GM12878 (cell line): ENCODE results near the gene UCKL1. TPM values are rescaled to one million over a fixed set of nuclear protein-coding genes. Genes with fewer than 3 reads are reported as not detected.
A peak's percentile ranks its signal among the peaks of the same experiment; 100 is the strongest.

Experiments used
- GABPA ChIP-seq: IDR thresholded peaks from 2 replicates; pipeline ENCODE4 v1.6.1; 2014; ENCODE audit warnings: antibody characterized with exemption, low read depth, mild to moderate bottlenecking, inconsistent platforms
- KLF5 ChIP-seq: fragments of 450-650 bp; IDR thresholded peaks from 2 replicates; pipeline ENCODE4 v1.6.1; 2014; ENCODE audit warnings: mild to moderate bottlenecking; ENCODE audit not compliant: partially characterized antibody
- MXI1 ChIP-seq: fragments of 150-350 bp; IDR thresholded peaks from 2 replicates; pipeline ENCODE4 v1.6.1; 2011; ENCODE audit warnings: low read depth, mild to moderate bottlenecking, inconsistent platforms, low read length, improper control_type of control experiment
- RAD51 ChIP-seq: fragments of 450-650 bp; IDR thresholded peaks from 2 replicates; pipeline ENCODE4 v1.6.1; 2016; ENCODE audit warnings: moderate library complexity, mild to moderate bottlenecking, inconsistent platforms
- RELA ChIP-seq: fragments of 450-650 bp; IDR thresholded peaks from 2 replicates; pipeline ENCODE4 v1.8.0; 2014; ENCODE audit warnings: borderline replicate concordance; ENCODE audit not compliant: partially characterized antibody
- SMARCA5 ChIP-seq: fragments of 450-650 bp; IDR thresholded peaks from 2 replicates; pipeline ENCODE4 v1.6.1; 2017; ENCODE audit warnings: mild to moderate bottlenecking
- SPI1 ChIP-seq: IDR thresholded peaks from 2 replicates; pipeline ENCODE4 v1.6.1; 2011; ENCODE audit warnings: low read depth, mild to moderate bottlenecking, low read length, moderate library complexity, borderline replicate concordance; ENCODE audit not compliant: insufficient read depth
- STAT3 ChIP-seq: IDR thresholded peaks from 2 replicates; pipeline ENCODE4 v1.6.1; 2011; ENCODE audit warnings: low read depth, low read length, improper control_type of control experiment
- TBL1XR1 ChIP-seq: IDR thresholded peaks from 2 replicates; pipeline ENCODE4 v1.6.1; 2012; ENCODE audit warnings: low read depth, low read length, improper control_type of control experiment
- TCF12 ChIP-seq: IDR thresholded peaks from 2 replicates; pipeline ENCODE4 v1.6.1; 2011; ENCODE audit warnings: low read depth, mild to moderate bottlenecking, low read length
- TCF3 ChIP-seq: IDR thresholded peaks from 2 replicates; pipeline ENCODE4 v1.6.1; 2012; ENCODE audit warnings: low read depth, mild to moderate bottlenecking, low read length, borderline replicate concordance; ENCODE audit not compliant: insufficient read depth
- ZNF622 ChIP-seq: fragments of 450-650 bp; IDR thresholded peaks from 2 replicates; pipeline ENCODE4 v1.6.1; 2017; ENCODE audit warnings: mild to moderate bottlenecking, inconsistent platforms
- polyA plus RNA-seq, 11 experiments: library from polyadenylated mRNA; depleted of rRNA in 4 of 11; unstranded in 6 of 11; stranded (reverse) in 5 of 11; fragments of >200 nt; fragmentation: Nextera tagmentation in 4 of 11; fragmentation: Illumina TruSeq in 1 of 11; extraction: Ambion mirVana in 4 of 11; extraction: Trizol in 1 of 11; gene quantifications; 1 replicate in 1 of 11; 2 replicates in 10 of 11; pipeline versions ENCODE4 v1.2.1 to v1.2.3, GENCODE V29; 2011 to 2016; ENCODE audit warnings: inconsistent platforms in 2 of 11, missing spikeins in 2 of 11, low read depth in 1 of 11
- total RNA-seq, 4 experiments: library from RNA; depleted of rRNA in 3 of 4; stranded (reverse); fragments of >200 nt in 3 of 4; fragmentation: Illumina TruSeq in 1 of 4; extraction: Trizol in 1 of 4; gene quantifications; 2 replicates each; pipeline versions ENCODE4 v1.2.1 to v1.2.3, GENCODE V29; 2013 to 2021
- TF ChIP-seq, protein P1 (sequence below): IDR thresholded peaks from 2 replicates; pipeline ENCODE4 v1.6.1; 2012; ENCODE audit warnings: low read depth, low read length, improper control_type of control experiment
- TF ChIP-seq, protein P2 (sequence below): IDR thresholded peaks from 2 replicates; pipeline ENCODE4 v1.6.1; 2011; ENCODE audit warnings: low read depth, mild to moderate bottlenecking, low read length, moderate library complexity, borderline replicate concordance; ENCODE audit errors: extremely low read depth
- TF ChIP-seq, protein P3 (sequence below): fragments of 450-650 bp; IDR thresholded peaks from 2 replicates; pipeline ENCODE4 v1.6.1; 2018; ENCODE audit warnings: mild to moderate bottlenecking, low read depth, moderate library complexity; ENCODE audit not compliant: partially characterized antibody
- TF ChIP-seq, protein P4 (sequence below): IDR thresholded peaks from 2 replicates; pipeline ENCODE4 v1.6.1; 2012; ENCODE audit warnings: low read depth, low read length, improper control_type of control experiment
- TF ChIP-seq, protein P5 (sequence below), 3 experiments: IDR thresholded peaks in 2 of 3; conservative IDR thresholded peaks in 1 of 3; 2 replicates each; pipeline ENCODE4 v1.5.1; 2011; ENCODE audit warnings: low read depth in 3 of 3, low read length in 3 of 3, mild to moderate bottlenecking in 3 of 3, control low read depth in 2 of 3, moderate library complexity in 2 of 3, inconsistent platforms in 1 of 3, mixed read lengths in 1 of 3; ENCODE audit not compliant: control insufficient read depth in 2 of 3, insufficient read depth in 1 of 3; ENCODE audit errors: extremely low read depth in 1 of 3
- TF ChIP-seq, protein P6 (sequence below): fragments of 450-650 bp; IDR thresholded peaks from 2 replicates; pipeline ENCODE4 v1.6.1; 2017; ENCODE audit warnings: mild to moderate bottlenecking, moderate library complexity

UCKL1 gene
- total and polyA plus RNA-seq, 10 of the 15 experiments (the other 5 are each of a cell fraction or from before 2014, with no cell fraction given): 2.4 to 36.3 (median 24.8) TPM

DNA sequence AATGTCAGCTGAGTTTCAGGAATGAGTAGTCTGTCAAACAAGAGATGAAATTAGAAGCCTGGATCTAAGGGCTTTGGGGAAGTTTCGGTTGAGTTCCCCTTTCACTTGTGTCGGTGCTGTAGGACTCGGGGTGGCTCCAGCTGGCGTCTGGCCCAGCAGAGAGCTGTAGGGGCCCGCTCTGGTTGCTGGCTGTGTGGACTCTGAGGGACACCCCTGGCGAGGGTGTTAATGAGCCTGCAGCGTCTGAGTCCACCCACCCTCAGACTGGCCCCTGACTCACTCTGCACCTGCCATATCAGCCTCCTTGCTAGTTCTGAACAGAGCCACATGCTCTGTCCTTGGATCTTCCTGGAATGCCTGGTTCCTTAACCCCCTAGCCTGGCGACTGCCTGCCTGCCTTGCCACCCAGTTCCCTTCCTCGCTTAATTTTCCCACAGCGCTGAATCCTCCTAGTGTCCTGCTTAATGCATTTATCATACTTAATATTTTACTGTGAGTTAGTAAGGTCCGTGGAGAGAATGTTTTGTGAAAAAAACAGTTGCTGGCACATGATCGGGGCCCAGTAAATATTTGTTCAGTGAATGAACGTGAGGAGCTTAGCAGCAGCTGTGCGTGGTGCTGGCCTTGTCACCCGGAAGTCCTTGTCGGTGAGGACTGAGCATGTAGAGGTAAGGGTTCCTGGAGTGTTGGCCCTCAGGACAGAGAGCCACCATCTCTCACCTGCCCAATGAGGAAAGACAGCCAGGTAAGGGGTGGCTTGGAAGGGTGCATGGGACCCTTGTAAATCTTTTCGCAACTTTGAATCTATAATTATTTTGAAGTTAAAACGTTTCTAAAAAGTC lies 59.7 kb downstream of the UCKL1 start (continued):
- TF ChIP-seq, protein P1, sequence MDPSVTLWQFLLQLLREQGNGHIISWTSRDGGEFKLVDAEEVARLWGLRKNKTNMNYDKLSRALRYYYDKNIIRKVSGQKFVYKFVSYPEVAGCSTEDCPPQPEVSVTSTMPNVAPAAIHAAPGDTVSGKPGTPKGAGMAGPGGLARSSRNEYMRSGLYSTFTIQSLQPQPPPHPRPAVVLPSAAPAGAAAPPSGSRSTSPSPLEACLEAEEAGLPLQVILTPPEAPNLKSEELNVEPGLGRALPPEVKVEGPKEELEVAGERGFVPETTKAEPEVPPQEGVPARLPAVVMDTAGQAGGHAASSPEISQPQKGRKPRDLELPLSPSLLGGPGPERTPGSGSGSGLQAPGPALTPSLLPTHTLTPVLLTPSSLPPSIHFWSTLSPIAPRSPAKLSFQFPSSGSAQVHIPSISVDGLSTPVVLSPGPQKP: no peak
- TF ChIP-seq, protein P2, sequence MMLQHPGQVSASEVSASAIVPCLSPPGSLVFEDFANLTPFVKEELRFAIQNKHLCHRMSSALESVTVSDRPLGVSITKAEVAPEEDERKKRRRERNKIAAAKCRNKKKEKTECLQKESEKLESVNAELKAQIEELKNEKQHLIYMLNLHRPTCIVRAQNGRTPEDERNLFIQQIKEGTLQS: no peak
- no peak for TF ChIP-seq TBL1XR1
- no peak for TF ChIP-seq ZNF622
- TF ChIP-seq RAD51: no peak
- TF ChIP-seq, protein P3, sequence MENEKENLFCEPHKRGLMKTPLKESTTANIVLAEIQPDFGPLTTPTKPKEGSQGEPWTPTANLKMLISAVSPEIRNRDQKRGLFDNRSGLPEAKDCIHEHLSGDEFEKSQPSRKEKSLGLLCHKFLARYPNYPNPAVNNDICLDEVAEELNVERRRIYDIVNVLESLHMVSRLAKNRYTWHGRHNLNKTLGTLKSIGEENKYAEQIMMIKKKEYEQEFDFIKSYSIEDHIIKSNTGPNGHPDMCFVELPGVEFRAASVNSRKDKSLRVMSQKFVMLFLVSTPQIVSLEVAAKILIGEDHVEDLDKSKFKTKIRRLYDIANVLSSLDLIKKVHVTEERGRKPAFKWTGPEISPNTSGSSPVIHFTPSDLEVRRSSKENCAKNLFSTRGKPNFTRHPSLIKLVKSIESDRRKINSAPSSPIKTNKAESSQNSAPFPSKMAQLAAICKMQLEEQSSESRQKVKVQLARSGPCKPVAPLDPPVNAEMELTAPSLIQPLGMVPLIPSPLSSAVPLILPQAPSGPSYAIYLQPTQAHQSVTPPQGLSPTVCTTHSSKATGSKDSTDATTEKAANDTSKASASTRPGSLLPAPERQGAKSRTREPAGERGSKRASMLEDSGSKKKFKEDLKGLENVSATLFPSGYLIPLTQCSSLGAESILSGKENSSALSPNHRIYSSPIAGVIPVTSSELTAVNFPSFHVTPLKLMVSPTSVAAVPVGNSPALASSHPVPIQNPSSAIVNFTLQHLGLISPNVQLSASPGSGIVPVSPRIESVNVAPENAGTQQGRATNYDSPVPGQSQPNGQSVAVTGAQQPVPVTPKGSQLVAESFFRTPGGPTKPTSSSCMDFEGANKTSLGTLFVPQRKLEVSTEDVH: no peak
- TF ChIP-seq SMARCA5: no peak
- TF ChIP-seq, protein P4, sequence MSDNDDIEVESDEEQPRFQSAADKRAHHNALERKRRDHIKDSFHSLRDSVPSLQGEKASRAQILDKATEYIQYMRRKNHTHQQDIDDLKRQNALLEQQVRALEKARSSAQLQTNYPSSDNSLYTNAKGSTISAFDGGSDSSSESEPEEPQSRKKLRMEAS: no peak
- TF ChIP-seq GABPA: no peak
- TF ChIP-seq, protein P5, sequence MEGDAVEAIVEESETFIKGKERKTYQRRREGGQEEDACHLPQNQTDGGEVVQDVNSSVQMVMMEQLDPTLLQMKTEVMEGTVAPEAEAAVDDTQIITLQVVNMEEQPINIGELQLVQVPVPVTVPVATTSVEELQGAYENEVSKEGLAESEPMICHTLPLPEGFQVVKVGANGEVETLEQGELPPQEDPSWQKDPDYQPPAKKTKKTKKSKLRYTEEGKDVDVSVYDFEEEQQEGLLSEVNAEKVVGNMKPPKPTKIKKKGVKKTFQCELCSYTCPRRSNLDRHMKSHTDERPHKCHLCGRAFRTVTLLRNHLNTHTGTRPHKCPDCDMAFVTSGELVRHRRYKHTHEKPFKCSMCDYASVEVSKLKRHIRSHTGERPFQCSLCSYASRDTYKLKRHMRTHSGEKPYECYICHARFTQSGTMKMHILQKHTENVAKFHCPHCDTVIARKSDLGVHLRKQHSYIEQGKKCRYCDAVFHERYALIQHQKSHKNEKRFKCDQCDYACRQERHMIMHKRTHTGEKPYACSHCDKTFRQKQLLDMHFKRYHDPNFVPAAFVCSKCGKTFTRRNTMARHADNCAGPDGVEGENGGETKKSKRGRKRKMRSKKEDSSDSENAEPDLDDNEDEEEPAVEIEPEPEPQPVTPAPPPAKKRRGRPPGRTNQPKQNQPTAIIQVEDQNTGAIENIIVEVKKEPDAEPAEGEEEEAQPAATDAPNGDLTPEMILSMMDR (IDR thresholded peaks at IDR 0.05 in 2 of 3, conservative IDR thresholded peaks at IDR 0.05 in 1 of 3; ENCODE audit: control insufficient read depth in 2 of 3, extremely low read depth in 1 of 3, insufficient read depth in 1 of 3, low read depth in 3 of 3, low read length in 3 of 3): no peak
- TF ChIP-seq, protein P6, sequence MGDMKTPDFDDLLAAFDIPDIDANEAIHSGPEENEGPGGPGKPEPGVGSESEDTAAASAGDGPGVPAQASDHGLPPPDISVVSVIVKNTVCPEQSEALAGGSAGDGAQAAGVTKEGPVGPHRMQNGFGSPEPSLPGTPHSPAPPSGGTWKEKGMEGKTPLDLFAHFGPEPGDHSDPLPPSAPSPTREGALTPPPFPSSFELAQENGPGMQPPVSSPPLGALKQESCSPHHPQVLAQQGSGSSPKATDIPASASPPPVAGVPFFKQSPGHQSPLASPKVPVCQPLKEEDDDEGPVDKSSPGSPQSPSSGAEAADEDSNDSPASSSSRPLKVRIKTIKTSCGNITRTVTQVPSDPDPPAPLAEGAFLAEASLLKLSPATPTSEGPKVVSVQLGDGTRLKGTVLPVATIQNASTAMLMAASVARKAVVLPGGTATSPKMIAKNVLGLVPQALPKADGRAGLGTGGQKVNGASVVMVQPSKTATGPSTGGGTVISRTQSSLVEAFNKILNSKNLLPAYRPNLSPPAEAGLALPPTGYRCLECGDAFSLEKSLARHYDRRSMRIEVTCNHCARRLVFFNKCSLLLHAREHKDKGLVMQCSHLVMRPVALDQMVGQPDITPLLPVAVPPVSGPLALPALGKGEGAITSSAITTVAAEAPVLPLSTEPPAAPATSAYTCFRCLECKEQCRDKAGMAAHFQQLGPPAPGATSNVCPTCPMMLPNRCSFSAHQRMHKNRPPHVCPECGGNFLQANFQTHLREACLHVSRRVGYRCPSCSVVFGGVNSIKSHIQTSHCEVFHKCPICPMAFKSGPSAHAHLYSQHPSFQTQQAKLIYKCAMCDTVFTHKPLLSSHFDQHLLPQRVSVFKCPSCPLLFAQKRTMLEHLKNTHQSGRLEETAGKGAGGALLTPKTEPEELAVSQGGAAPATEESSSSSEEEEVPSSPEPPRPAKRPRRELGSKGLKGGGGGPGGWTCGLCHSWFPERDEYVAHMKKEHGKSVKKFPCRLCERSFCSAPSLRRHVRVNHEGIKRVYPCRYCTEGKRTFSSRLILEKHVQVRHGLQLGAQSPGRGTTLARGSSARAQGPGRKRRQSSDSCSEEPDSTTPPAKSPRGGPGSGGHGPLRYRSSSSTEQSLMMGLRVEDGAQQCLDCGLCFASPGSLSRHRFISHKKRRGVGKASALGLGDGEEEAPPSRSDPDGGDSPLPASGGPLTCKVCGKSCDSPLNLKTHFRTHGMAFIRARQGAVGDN: no peak
- TF ChIP-seq SPI1: peak; percentile 74
- no peak for TF ChIP-seq RELA
- no peak for TF ChIP-seq KLF5
- TF ChIP-seq STAT3: no peak
- peak; percentile 65 for TF ChIP-seq TCF12
- no peak for TF ChIP-seq MXI1
- TF ChIP-seq TCF3: peak; percentile 59; the same call in 1 of the 2 replicates
